ENCODE results near the gene CDK17. TPM values are rescaled to one million over a fixed set of nuclear protein-coding genes. Genes with fewer than 3 reads are reported as not detected.

The CDK17 gene
- total RNA-seq, 1 donor = 73.8 TPM

- TF ChIP-seq, protein P1, sequence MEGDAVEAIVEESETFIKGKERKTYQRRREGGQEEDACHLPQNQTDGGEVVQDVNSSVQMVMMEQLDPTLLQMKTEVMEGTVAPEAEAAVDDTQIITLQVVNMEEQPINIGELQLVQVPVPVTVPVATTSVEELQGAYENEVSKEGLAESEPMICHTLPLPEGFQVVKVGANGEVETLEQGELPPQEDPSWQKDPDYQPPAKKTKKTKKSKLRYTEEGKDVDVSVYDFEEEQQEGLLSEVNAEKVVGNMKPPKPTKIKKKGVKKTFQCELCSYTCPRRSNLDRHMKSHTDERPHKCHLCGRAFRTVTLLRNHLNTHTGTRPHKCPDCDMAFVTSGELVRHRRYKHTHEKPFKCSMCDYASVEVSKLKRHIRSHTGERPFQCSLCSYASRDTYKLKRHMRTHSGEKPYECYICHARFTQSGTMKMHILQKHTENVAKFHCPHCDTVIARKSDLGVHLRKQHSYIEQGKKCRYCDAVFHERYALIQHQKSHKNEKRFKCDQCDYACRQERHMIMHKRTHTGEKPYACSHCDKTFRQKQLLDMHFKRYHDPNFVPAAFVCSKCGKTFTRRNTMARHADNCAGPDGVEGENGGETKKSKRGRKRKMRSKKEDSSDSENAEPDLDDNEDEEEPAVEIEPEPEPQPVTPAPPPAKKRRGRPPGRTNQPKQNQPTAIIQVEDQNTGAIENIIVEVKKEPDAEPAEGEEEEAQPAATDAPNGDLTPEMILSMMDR (IDR thresholded peaks at IDR 0.05; ENCODE audit: insufficient read depth, low read depth, low read length) = no peak
- H3K4me3 ChIP-seq (ENCODE audit: low read depth, low read length) = no peak overlapping the region
- peak; percentile 83 for DNase-seq (ENCODE audit: low read depth)
Observed at GRCh38 chr12:96249196-96250118, 150.8 kb downstream of the CDK17 start.

- TF ChIP-seq, protein P1 (IDR thresholded peaks at IDR 0.05; ENCODE audit: insufficient read depth, low read depth, low read length) = no peak
- no peak overlapping the region for H3K4me3 ChIP-seq (ENCODE audit: low read depth, low read length)
- no peak for DNase-seq (ENCODE audit: low read depth)
Observed at GRCh38 chr12:96248136-96248931, 151.9 kb downstream of the CDK17 start.

GRCh38 chr12:96247563-96247962, 152.7 kb downstream of the CDK17 start:
- TF ChIP-seq, protein P1 (IDR thresholded peaks at IDR 0.05; ENCODE audit: insufficient read depth, low read depth, low read length) = no peak
- H3K4me3 ChIP-seq (ENCODE audit: low read depth, low read length) = no peak overlapping the region
- DNase-seq (ENCODE audit: low read depth) = no peak

- no peak overlapping the region for H3K4me3 ChIP-seq (ENCODE audit: low read depth, low read length)
- TF ChIP-seq, protein P1 (IDR thresholded peaks at IDR 0.05; ENCODE audit: insufficient read depth, low read depth, low read length) = no peak
- no peak for DNase-seq (ENCODE audit: low read depth)
Observed at GRCh38 chr12:96246926-96247505, 153.2 kb downstream of the CDK17 start.

DNA sequence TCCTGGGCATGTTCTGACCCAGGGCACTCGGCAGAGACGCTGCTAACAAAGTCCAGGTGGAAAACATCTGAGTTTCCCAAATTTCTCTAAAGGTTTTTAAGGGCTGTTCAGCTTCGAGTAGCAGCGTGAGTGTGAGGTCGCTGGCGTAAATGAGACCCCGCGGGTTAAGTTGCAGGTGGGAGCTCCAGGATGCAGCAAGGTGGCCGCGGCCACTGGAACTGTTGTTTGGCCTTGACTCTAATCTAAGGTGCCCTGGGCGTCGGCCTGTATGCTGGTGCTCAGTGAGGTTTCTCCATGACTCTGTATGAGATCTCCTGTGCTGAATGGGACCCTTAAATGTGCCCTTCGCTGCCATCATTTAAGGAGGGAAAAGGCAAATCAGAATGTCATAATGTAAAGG, 155.4 kb downstream of the CDK17 start:
- H3K4me3 ChIP-seq (ENCODE audit: low read depth, low read length) = no peak overlapping the region
- TF ChIP-seq, protein P1 (IDR thresholded peaks at IDR 0.05; ENCODE audit: insufficient read depth, low read depth, low read length) = no peak
- no peak for DNase-seq (ENCODE audit: low read depth)

DNA sequence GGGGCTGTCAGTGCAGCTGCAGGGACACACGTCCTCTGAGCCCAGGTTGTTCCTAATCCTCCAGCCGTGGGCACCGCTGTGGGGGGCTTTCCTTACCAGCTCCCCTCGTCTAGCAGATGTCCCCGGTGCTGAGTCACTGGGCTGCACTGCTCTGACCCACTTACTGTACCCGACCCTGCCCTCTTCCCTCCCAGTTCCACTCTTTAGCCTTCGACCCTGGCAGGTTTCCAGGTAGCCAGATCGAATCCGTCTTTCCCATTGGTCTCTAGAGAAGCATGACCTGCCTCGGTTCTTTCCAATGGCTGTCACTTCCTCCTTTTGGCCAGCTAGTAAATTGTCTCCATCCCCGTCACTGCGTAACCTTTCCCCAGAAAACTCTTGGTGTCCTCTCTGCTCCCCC, 157.6 kb downstream of the CDK17 start:
- TF ChIP-seq, protein P1 (IDR thresholded peaks at IDR 0.05; ENCODE audit: insufficient read depth, low read depth, low read length) = no peak
- H3K4me3 ChIP-seq (ENCODE audit: low read depth, low read length) = no peak overlapping the region
- DNase-seq (ENCODE audit: low read depth) = no peak

All from fibroblast of villous mesenchyme (primary cell).